Activated naive CD8-positive, alpha-beta T cell treated with anti-CD3 and anti-CD28 coated beads, Interleukin-2, amount 10 ng/mL, durations not matched to agents 7 days and 5 days (primary cell): ENCODE measurements around the gene SAMD14. TPM values are rescaled to one million over a fixed set of nuclear protein-coding genes. Genes with fewer than 3 reads are reported as not detected.
A peak's percentile ranks its signal among the peaks of the same experiment; 100 is the strongest.

Experiments
- ATAC-seq: fragments of 150-1000 bp; cut with Tn5 transposase; one replicate; pipeline ENCODE4 v1.10.0; 2021; ENCODE audit warnings: low read depth, moderate library complexity
- POLR2A ChIA-PET: fragments of 350-600 bp; sonication (Branson Sonifier 250); formaldehyde crosslinking; loops from one replicate; lab custom pipeline; 2021; ENCODE audit warnings: antibody characterized with exemption; lab: Charles Lee
- DNase-seq: peaks from one replicate; pipeline ENCODE4 v3.0.0; 2021
- H3K27ac Mint-ChIP-seq: one replicate; pipeline ENCODE4 v1.8.0; 2022; ENCODE audit warnings: mild to moderate bottlenecking, mixed read lengths
- H3K27me3 Mint-ChIP-seq: one replicate; pipeline ENCODE4 v1.8.0; 2022; ENCODE audit warnings: mild to moderate bottlenecking, moderate library complexity, mixed read lengths
- H3K36me3 Mint-ChIP-seq: one replicate; pipeline ENCODE4 v1.8.0; 2021; ENCODE audit warnings: mild to moderate bottlenecking, mixed read lengths
- H3K4me1 Mint-ChIP-seq: one replicate; pipeline ENCODE4 v1.8.0; 2021; ENCODE audit warnings: mixed read lengths
- H3K4me3 Mint-ChIP-seq: one replicate; pipeline ENCODE4 v1.8.0; 2022; ENCODE audit warnings: mild to moderate bottlenecking, moderate library complexity, mixed read lengths
- H3K9me3 Mint-ChIP-seq: one replicate; pipeline ENCODE4 v1.8.0; 2021; ENCODE audit warnings: mixed read lengths
- total RNA-seq, 2 experiments: library from RNA; stranded (reverse); gene quantifications; one replicate each; pipeline ENCODE4 v1.2.3, GENCODE V29; 2021

Gene SAMD14
- total RNA-seq, 2 experiments from 2014 or later: 0.11 to 0.19 TPM

DNA sequence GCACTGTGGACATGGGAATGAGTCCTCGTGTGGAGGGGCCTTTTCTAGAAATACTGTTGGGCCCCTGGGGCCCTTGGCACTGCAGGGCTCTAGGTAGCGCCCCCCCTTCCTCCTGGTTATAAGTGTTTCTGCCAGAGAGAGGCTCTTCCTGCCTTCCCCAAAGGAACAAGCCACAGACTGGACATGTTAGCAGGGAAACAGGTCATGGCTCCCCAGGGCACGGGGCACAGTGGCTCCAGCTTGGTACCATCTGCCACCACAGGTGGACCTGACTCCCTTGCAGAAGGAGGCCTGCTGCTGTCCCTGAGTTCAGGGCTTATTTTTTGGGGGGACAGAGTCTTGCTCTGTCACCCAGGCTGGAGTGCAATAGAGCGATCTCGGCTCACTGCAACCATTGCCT is 26.0 kb downstream of the SAMD14 start:
- Mint-ChIP-seq H3K27me3 (no peaks in the 10 kb centered on the region), H3K4me3 (no peak overlapping the region), H3K4me1 (peaks cover 7% of the 10 kb centered on the region), H3K27ac (no peak overlapping the region), H3K9me3 (no peaks in the 10 kb centered on the region), H3K36me3 (no peaks in the 10 kb centered on the region)
- POLR2A ChIA-PET: no interaction called here
- ATAC-seq (no peak), DNase-seq (no peak)

GRCh38 chr17:50103252-50103651 is 26.7 kb downstream of the SAMD14 start:
- ATAC-seq (no peak), DNase-seq (no peak)
- H3K9me3 Mint-ChIP-seq: no peaks in the 10 kb centered on the region
- POLR2A ChIA-PET: no interaction called here
- H3K27ac Mint-ChIP-seq: no peak overlapping the region
- H3K36me3 Mint-ChIP-seq: no peaks in the 10 kb centered on the region
- H3K27me3 Mint-ChIP-seq: no peaks in the 10 kb centered on the region
- H3K4me3 Mint-ChIP-seq: no peak overlapping the region
- H3K4me1 Mint-ChIP-seq: peaks cover 7% of the 10 kb centered on the region

GRCh38 chr17:50102164-50102991 is 27.6 kb downstream of the SAMD14 start:
- Mint-ChIP-seq H3K4me1 (peaks cover 7% of the 10 kb centered on the region), H3K36me3 (no peaks in the 10 kb centered on the region), H3K9me3 (no peaks in the 10 kb centered on the region), H3K4me3 (no peak overlapping the region), H3K27me3 (no peaks in the 10 kb centered on the region), H3K27ac (no peak overlapping the region)
- ATAC-seq (no peak), DNase-seq (no peak)
- POLR2A ChIA-PET: no interaction called here

DNA sequence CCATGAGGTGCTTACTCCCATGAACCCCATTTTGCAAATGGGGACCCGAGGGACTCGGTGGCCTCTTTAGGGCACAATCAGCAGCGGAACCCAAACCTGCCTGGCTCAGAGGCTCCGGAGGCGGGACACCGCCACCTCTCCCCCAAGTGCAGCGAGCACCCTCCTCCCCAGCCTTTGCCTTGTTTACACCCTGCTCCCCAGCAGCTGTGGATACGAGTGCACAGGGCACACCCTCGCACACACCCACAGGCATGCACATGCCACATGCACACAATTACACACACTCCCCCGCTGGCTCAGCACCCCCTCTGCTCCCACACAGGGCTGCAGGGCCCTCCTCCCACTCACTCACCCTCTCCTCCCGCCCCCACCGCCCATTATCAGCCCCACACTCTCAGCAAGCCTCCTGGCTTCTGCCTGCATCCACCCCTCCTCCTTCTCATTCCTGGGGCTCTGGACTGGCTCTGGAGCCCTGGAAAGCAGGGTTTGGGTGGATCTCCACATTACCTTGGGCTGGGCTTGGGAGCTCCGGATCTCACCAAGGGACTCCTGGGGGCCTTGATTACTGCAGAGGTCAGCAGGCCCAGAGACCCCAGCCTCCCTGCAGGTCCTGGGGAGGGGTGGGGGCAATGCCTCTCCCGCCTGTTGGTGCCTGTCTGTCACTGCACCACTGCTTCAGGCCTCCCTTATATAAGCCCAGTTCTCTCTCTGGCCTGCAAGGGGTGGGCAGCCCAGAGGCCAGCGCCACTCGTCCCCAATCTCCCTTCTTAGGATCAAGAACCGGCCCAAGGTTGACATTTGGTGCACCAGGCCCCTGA is 28.4 kb downstream of the SAMD14 start:
- H3K27me3 Mint-ChIP-seq: no peaks in the 10 kb centered on the region
- H3K4me1 Mint-ChIP-seq: peaks cover 7% of the 10 kb centered on the region
- no peak overlapping the region for H3K4me3 Mint-ChIP-seq
- no peaks in the 10 kb centered on the region for H3K9me3 Mint-ChIP-seq
- H3K36me3 Mint-ChIP-seq: no peaks in the 10 kb centered on the region
- ATAC-seq (no peak), DNase-seq (no peak)
- POLR2A ChIA-PET: no interaction called here
- no peak overlapping the region for H3K27ac Mint-ChIP-seq

GRCh38 chr17:50100921-50101345 is 29.0 kb downstream of the SAMD14 start:
- no peaks in the 10 kb centered on the region for H3K27me3 Mint-ChIP-seq
- H3K36me3 Mint-ChIP-seq: no peaks in the 10 kb centered on the region
- ATAC-seq: no peak
- no peak overlapping the region for H3K27ac Mint-ChIP-seq
- H3K4me1 Mint-ChIP-seq: peaks cover 8% of the 10 kb centered on the region
- no peak for DNase-seq
- H3K4me3 Mint-ChIP-seq: no peak overlapping the region
- H3K9me3 Mint-ChIP-seq: no peaks in the 10 kb centered on the region
- POLR2A ChIA-PET: no interaction called here

- no peak for DNase-seq
- no peak overlapping the region for H3K27ac Mint-ChIP-seq
- no peaks in the 10 kb centered on the region for H3K36me3 Mint-ChIP-seq
- no peak overlapping the region for H3K4me3 Mint-ChIP-seq
- H3K9me3 Mint-ChIP-seq: no peaks in the 10 kb centered on the region
- H3K4me1 Mint-ChIP-seq: peaks cover 13% of the 10 kb centered on the region
- no peak for ATAC-seq
- H3K27me3 Mint-ChIP-seq: no peaks in the 10 kb centered on the region
- POLR2A ChIA-PET: no interaction called here
Observed at GRCh38 chr17:50100480-50100883, 29.5 kb downstream of the SAMD14 start.

DNA sequence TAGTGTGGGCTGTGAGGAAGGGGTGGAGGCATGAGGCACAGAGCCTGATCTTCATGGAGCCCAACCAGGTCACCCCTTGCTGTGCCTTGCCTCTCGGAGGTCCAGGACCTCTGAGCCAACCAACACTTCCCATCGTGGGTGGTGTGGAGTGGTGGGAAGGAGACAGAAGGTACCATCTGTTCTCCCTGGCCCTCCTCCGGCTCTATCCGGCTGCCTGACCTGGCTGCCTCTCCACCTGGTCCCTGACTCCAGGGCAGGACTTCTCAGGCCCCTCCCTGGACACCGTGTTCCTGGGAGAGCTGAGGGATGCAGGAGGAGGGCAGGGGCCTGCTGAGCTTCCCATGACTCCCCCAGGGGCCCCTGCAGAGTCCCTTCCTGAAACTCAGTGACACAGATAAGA is 31.0 kb downstream of the SAMD14 start:
- Mint-ChIP-seq H3K9me3 (no peaks in the 10 kb centered on the region), H3K27ac (no peak overlapping the region), H3K36me3 (no peaks in the 10 kb centered on the region), H3K4me1 (peaks cover 16% of the 10 kb centered on the region), H3K27me3 (no peaks in the 10 kb centered on the region), H3K4me3 (no peak overlapping the region)
- POLR2A ChIA-PET: no interaction called here
- ATAC-seq (no peak), DNase-seq (no peak)

- ATAC-seq (no peak), DNase-seq (no peak)
- Mint-ChIP-seq H3K27me3 (no peaks in the 10 kb centered on the region), H3K27ac (no peak overlapping the region), H3K4me3 (no peak overlapping the region), H3K36me3 (no peaks in the 10 kb centered on the region), H3K4me1 (peaks cover 16% of the 10 kb centered on the region), H3K9me3 (no peaks in the 10 kb centered on the region)
- POLR2A ChIA-PET: no interaction called here
Observed at GRCh38 chr17:50098583-50098982, 31.4 kb downstream of the SAMD14 start.

DNA sequence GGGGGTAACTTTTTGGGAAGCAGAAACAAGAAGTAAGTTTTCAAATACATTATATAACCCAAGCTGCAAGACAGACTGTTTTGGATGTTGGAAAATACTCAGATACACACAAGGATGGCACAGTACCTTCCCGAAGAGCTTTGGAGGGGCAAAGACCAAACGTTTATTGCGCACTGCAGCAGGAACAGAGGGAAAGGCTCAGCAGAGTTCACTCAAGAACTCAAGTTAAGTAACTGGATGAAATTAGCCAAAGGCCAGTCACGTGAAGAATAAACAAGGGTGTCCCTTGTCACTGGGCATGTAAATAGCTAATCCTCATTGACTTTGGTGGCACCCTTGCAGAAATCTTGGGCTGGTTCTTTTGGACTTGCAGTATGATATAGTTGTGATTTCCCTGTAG is 32.0 kb downstream of the SAMD14 start:
- Mint-ChIP-seq H3K4me1 (peaks cover 16% of the 10 kb centered on the region), H3K4me3 (no peak overlapping the region), H3K27me3 (peaks cover 2% of the 10 kb centered on the region), H3K9me3 (no peaks in the 10 kb centered on the region), H3K36me3 (no peaks in the 10 kb centered on the region), H3K27ac (no peak overlapping the region)
- DNase-seq (no peak), ATAC-seq (no peak)
- POLR2A ChIA-PET: no interaction called here

DNA sequence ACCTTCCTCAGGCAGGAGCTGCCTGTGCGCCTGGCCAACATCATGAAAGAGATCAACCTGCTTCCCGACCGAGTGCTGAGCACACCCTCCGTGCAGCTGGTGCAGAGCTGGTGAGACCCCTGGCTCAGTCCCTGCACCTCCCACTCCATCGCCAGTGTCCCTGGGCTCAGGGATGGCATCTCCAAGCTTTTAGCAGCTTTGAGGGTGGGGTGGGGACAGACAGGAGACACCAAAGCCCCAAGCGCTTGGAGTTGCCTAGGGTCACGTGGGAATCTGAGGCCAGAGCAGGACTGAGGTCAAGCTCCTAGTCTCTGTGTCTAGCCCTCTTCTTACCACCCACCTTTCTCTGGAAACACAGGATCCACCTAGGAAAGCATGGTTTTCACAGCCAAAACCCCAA is 32.5 kb downstream of the SAMD14 start:
- ATAC-seq: no peak
- Mint-ChIP-seq H3K27ac (no peak overlapping the region), H3K4me1 (peaks cover 16% of the 10 kb centered on the region), H3K4me3 (no peak overlapping the region), H3K36me3 (no peaks in the 10 kb centered on the region), H3K27me3 (peaks cover 2% of the 10 kb centered on the region), H3K9me3 (no peaks in the 10 kb centered on the region)
- POLR2A ChIA-PET: no interaction called here
- no peak for DNase-seq

DNA sequence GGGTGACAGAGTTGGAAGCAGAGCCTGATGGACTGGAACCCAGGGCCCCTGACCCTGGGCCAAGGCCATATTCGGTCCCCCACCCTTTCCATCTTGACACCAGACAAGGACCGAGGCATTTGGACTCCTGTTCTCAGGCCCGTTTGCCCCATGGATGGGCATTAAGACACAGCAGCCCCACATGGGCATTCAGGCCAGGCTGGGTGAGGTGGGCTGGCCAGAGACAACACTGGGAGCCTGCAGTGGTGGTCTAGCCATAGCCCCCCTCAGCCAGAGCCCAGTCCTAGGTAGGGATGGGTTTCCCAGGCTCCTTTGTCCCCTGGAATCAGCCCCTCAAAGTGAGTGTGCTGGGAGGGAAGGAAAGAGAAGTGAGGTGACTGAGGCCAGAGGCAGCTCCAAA is 33.2 kb downstream of the SAMD14 start:
- peaks cover 2% of the 10 kb centered on the region for H3K27me3 Mint-ChIP-seq
- DNase-seq (no peak), ATAC-seq (no peak)
- peaks cover 16% of the 10 kb centered on the region for H3K4me1 Mint-ChIP-seq
- H3K9me3 Mint-ChIP-seq: no peaks in the 10 kb centered on the region
- POLR2A ChIA-PET: no interaction called here
- H3K36me3 Mint-ChIP-seq: no peaks in the 10 kb centered on the region
- H3K4me3 Mint-ChIP-seq: no peak overlapping the region
- H3K27ac Mint-ChIP-seq: peak overlapping the region; percentile 32

DNA sequence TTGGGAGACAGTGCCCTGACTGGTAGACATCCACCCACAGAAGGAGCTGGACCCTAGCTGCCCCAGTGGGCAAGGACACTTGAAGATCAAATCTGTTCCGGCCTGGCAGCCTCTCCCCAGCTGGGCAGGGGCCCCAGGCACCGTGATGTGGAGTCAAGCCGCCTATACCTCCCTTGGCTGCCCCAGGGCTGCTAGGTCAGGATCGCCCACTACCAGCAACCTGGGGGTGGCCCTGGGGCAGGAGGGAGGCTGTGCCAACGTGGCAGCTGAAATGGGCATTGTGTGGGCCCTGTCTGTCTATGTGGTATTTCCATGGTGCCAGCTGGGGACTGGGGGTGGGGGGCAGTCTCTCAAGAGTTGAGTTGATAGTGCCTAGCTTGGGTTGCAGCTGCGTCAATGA is 33.9 kb downstream of the SAMD14 start:
- H3K9me3 Mint-ChIP-seq: no peaks in the 10 kb centered on the region
- peak overlapping the region; percentile 90 for H3K4me3 Mint-ChIP-seq
- DNase-seq (no peak), ATAC-seq (no peak)
- H3K27me3 Mint-ChIP-seq: peaks cover 2% of the 10 kb centered on the region
- H3K4me1 Mint-ChIP-seq: peaks cover 16% of the 10 kb centered on the region
- H3K36me3 Mint-ChIP-seq: no peaks in the 10 kb centered on the region
- POLR2A ChIA-PET: interaction anchor here (0.6 to 0.9 kb wide), 2 partner anchors 115 to 420 kb away, joined by 3 read pairs; no protein-coding TSS in a partner anchor
- H3K27ac Mint-ChIP-seq: peak overlapping the region; percentile 92

- H3K4me1 Mint-ChIP-seq: peaks cover 16% of the 10 kb centered on the region
- peak overlapping the region; percentile 92 for H3K27ac Mint-ChIP-seq
- no peaks in the 10 kb centered on the region for H3K36me3 Mint-ChIP-seq
- POLR2A ChIA-PET: interaction anchor here (0.6 to 0.9 kb wide), 2 partner anchors 115 to 419 kb away, joined by 3 read pairs; no protein-coding TSS in a partner anchor
- ATAC-seq (no peak), DNase-seq (no peak)
- peaks cover 2% of the 10 kb centered on the region for H3K27me3 Mint-ChIP-seq
- H3K9me3 Mint-ChIP-seq: no peaks in the 10 kb centered on the region
- peak overlapping the region; percentile 90 for H3K4me3 Mint-ChIP-seq
Observed at GRCh38 chr17:50095626-50096037, 34.3 kb downstream of the SAMD14 start.
